GM19467 (cell line): ENCODE measurements around the gene TUBGCP6.

Experiments used
- ATAC-seq: cut with Tn5 transposase; IDR thresholded peaks from one replicate; pipeline ENCODE4 v1.9.1; 2021; ENCODE audit warnings: mild to moderate bottlenecking, moderate library complexity; ENCODE audit not compliant: unreplicated experiment

Gene TUBGCP6, protein sequence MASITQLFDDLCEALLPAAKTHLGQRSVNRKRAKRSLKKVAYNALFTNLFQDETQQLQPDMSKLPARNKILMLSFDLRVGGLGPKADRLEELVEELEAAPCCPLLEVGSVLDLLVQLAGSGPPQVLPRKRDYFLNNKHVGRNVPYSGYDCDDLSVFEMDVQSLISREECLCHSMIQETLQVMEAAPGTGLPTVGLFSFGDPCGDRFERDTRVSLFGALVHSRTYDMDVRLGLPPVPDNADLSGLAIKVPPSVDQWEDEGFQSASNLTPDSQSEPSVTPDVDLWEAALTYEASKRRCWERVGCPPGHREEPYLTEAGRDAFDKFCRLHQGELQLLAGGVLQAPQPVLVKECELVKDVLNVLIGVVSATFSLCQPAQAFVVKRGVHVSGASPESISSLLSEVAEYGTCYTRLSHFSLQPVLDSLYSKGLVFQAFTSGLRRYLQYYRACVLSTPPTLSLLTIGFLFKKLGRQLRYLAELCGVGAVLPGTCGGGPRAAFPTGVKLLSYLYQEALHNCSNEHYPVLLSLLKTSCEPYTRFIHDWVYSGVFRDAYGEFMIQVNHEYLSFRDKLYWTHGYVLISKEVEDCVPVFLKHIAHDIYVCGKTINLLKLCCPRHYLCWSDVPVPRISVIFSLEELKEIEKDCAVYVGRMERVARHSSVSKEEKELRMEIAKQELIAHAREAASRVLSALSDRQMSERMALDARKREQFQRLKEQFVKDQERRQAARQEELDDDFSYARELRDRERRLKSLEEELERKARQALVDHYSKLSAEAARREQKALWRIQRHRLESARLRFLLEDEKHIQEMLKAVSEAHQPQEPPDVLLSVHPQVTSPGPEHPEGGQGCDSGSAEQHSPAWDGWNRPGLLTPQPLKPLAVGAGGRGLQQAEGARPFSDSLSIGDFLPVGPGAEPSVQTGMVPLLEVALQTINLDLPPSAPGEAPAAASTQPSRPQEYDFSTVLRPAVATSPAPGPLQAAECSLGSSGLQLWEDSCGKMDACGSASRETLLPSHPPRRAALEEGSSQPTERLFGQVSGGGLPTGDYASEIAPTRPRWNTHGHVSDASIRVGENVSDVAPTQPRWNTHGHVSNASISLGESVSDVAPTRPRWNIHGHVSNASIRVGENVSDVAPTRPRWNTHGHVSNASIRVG (N-terminal part only)

DNA sequence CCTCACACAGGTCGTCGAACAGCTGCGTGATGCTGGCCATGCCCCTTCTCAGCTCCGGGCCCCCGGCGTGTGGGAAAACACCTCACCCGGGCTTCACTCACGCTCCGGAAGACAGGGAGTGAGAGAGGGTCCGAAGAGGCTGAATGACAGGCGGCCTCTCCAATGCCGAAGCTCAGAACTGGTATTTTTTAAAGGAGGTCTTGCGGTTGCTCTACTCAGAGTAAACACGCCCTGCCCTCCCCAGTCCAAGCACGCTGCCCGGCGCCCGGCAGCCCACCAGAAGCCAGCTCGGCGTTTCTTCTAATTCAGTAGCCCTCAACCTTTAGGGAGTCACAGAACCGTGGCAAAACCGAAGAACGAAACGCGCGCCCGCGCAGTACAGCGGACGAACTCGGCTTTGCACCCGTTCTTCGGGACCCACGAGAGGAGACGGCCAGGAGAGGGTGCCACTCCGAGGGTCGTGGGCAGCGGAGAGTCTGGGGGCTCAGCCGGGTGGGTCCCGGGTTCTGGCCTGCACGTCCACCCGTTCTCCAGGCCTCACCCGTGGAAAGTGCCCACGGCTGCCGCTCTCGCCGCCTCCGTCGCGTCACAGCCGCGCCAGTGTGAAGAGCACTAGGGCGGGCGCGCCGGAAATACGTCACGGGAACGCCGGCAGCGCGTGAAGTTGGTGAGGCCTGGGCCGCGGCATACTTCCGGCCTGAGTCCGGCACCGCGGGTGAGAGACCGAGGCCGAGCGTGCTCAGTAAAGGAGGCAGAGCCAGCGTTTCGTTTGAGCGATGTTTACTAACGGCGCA lies at the start of gene TUBGCP6:
TUBGCP6 (minus strand) TSS at position 604 of the 794 bp plus-strand sequence; CDS start at position 40, 564 bp downstream.
- ATAC-seq, result peak; percentile 58

DNA sequence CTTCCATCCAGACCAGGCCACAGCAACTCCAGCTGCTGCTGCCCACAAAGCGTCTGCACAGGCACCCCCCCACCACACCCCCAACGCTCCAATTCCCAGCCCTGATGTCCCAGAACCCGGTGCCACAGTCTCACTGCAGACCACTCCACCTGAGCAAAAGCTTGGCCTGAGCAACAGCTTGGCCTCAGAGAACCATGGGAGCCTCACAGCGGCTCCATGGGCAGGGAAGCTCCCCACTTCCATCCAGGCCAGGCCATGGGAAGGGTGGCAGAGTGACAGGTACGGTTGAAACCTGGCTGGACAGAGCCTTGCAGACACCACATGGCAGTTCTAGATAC lies 49.5 kb upstream of the TUBGCP6 start:
- no peak for ATAC-seq

DNA sequence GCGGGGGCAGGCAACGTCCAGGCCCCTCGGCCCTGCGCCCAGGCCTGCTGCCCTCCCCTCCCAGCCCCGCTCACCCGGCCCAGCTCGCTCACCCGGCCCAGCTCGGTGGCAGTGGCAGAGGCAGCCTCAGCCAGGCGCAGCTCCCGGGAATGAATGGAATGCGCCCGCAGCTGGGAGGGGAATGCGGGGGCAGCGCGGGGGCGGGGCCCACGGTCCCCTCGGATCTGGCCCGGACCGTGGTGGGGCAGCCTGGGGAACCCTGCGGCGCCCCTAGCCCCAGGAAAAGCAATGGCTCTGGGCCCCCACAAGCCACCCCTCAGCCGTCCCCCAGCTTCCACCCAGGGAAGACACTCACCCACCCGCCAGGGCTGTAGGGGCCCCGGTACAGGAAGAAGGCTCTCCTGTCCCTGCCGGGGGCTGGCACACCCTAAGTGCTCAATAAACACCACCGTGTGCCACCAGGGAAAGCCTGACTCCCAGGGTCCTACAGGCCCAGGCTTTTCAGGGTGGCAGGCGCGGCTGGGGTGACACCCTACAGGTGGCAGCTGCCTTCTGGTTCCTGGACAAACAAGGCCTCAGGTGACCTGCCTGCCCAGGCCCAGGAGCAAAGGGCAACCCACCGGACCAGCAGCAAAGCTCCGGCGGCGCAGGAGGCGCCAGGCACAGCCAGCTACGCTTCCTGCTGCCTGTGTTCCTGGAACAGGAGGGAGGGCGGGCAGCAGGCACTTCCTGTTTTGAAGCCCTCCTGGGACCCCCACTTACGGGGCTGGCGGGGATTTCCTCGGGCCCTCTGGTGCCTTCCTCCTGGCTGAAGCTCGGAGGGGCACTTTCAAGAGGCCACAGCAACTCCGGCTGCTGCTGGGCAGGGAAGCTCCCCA lies 48.9 kb upstream of the TUBGCP6 start:
- no peak for ATAC-seq

- no peak for ATAC-seq
Measured at GRCh38 chr22:50292643-50293440, 48.0 kb upstream of the TUBGCP6 start.

DNA sequence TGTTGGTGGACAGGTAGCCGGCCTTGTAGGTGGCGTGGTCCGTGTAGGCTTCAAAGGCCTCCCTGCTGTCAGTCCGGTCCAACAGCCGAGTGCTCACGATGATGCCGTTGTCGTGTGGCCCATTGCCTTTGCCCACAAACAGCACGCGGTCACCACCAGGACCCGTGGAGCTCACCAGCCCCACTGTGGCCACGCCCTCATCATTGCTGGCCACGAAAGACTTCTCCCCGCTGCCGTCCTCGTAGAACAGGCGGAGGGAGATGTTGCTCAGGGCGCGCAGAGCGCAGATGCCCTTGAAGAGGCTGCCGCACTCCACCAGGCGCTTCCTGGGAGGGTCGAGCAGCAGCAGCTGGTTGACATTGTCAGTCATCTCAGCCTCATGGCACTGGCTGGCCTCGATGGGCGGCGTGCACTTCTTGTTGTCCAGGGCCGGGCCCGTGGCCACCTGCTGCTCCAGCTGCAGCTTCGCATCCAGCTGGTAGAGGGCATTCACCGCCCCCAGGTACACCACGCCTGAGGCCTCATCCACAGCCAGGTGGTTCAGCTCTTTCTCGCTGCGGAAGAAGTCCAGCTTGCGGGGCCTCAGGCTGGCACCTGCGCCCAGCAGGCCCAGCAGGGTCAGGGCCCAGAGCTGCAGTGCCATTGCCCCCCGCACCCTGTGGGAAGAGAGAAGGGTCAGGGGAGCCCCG lies 45.3 kb upstream of the TUBGCP6 start:
- ATAC-seq, result no peak

- ATAC-seq, result no peak
Measured at GRCh38 chr22:50289151-50289941, 44.5 kb upstream of the TUBGCP6 start.

DNA sequence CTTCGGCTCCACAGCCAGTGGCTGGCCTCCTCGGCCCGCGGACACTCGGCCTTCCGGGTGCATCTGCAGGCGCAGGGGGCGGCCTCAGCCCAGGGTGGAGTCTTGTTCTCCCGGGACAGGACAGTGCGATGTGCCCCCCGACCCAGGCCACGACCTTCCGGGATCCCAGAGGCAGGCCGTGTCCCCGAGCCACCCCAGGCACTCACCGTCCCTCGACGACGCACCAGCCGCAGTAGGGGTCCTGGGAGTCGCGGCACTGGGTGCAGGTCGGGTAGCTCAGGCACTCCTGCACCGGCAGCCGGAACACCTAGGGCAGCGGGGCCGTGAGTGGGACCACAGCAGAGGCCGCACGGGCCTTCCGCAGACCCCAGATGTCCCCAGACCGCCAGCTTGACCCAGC lies 42.9 kb upstream of the TUBGCP6 start:
- ATAC-seq, result no peak

DNA sequence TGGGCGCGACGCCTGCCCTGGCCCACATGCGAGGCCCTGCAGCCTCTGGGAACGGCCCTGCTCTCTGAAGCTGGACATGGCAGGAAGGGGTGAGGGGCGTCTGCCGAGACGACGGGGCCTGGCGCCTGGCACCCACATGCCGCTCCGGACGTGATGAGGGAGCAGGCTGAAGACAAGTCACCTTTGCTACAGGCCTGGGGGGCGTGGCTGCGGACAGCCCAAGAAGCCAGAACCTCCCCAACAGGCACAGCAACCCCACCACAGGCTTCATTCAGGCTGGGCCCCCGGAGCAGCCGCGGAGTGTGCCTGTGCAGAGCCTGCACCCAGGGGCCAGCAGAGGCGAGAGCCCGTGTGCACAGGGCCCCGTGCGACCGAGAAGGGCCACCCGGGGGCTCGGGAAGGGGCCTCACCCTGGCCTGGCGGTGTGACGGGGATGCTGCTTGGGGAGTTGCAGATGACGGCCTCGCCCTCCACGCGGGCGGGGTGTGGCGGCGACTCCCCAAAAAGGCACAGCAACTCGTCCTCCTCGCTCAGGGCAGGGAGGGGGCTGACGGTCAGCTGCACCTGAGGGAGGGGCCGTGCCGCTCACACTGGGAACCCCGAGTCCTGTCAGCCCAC lies 42.0 kb upstream of the TUBGCP6 start:
- no peak for ATAC-seq

DNA sequence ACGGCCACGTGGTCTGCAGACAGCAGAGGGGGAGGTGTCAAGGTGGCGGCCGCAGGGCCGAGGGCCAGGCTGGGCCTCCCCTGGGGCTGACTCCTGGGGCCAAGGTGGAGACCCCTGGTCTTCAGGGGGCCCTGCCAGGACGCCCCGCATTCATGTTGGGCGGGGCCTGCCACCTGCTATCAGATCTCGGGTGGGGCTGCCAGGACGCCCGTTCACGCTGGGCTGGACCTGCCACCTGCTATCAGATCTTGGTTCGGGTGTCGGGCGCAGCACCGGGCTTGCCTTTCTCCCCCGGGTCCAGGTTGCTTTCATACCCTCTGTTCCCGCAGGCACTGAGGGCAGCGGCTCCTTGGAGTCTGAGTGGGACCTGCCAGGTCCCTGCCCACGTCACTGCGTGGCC lies 41.5 kb upstream of the TUBGCP6 start:
- no peak for ATAC-seq

GRCh38 chr22:50285568-50286229 lies 40.9 kb upstream of the TUBGCP6 start:
- ATAC-seq, result no peak

DNA sequence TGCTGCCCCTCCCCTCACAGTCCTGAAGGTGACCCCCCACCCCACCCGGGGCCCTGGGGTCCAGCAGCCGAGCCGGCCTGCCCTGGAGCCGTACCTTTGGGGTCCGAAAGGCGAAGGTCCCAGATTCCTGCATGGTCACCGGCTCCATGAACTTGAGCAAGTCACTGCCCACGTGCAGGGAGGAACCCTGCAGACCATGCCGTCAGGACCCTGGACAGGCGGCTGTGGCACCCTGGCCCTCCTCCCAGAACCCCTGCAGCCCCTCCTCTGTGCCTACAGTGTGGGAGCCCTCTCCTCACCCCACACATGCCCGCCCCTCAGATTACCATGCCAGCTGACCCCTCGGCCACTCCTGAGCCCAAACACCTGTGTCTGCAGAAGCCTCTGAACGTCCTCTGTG lies 39.7 kb upstream of the TUBGCP6 start:
- ATAC-seq, result no peak

DNA sequence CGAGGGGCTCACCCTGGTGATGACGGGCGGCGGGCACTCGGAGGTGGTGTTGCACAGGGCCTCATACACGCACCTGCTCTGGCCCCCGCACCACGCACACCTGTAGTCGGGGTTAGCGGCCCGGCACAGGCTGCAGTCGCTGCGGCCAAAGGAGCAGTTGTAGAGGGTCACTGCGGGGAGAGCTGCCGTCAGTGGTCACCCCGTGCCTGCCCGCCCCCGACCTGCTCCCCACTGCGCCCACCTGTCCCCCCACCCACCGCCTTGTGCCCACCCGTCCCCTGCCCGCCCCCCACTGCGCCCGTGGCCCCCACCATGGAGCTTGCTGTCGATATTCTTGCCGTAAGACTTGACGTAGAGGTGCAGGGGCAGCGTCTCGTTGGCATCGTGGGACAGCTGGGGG lies 39.0 kb upstream of the TUBGCP6 start:
- no peak for ATAC-seq

- ATAC-seq, result no peak
Measured at GRCh38 chr22:50282361-50283155, 37.7 kb upstream of the TUBGCP6 start.

DNA sequence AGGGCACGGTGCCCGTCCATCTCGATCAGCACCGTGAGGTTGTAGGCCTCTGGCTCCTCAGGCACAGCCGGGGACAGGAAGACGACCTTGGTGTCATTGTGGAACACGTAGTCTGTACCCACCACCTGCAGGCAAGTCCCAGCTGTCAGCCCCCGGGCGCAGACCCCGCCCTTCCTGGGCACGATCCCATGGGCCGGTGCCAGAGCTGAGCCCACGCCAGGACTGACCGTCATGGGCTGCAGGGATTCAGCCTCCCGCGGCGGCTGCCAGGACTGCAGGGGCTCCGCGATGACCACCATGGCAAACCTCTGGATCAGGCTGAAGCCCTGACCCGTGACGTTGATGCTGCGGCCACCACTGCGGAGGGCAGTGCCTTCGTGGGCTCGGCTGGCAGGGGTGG lies 37.1 kb upstream of the TUBGCP6 start:
- no peak for ATAC-seq

DNA sequence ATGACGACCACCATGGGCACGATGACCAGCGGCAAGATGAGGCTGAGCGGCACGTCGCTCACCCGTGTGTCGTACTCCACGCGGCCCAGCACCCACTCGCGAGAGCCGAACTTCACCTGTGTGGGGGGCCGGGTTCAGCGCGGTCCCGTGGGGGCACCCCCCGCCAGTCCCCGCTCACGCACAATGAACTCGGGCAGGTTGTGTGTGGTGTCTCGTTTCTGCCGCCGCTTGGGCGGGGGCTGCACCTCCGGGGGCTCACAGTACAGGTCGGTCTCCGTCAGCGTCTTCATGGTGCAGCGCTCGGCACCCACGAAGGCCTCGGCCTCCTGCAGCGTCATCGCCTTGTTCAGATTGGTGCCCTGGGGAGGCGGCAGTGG lies 36.5 kb upstream of the TUBGCP6 start:
- no peak for ATAC-seq
